HG02852 (cell line): Measurements from ENCODE around the gene BIRC6.
A peak's percentile ranks its signal among the peaks of the same experiment; 100 is the strongest.
"Not testable (repeated sequence)": the region's sequence is repeated elsewhere in the genome, so short reads cannot be mapped to it uniquely, and the experiment has no call there.

ENCODE experiments used
- ATAC-seq: cut with Tn5 transposase; IDR thresholded peaks from one replicate; pipeline ENCODE4 v1.9.1; 2021; ENCODE audit warnings: mild to moderate bottlenecking, moderate library complexity; ENCODE audit not compliant: unreplicated experiment

Gene BIRC6

GRCh38 chr2:32356681-32357317 lies at the start of gene BIRC6:
Gene BIRC6 (plus strand): TSS chr2:32357023. CDS start chr2:32357162, 139 bp downstream.
- ATAC-seq: peak; percentile 85

DNA sequence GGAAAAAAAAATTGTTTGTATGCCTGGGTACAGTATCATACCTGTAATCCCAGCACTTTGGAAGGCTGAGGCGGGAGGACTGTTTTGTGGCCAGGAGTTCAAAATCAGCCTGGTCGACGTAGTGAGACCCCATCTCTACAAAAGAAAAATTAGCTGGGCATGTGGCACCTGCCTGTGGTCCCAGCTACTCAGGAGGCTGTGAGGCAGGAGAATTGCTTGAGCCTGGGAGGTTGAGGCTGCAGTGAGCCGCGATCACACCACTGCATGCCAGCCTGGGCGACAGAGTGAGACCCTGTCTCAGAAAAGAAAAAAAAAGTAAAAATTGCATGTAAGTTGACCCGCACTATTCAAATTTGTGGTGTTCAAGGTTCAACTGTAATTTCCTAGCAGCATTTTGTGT lies 46.2 kb upstream of the BIRC6 start:
- no peak for ATAC-seq

GRCh38 chr2:32314886-32315285 lies 41.9 kb upstream of the BIRC6 start:
- no peak for ATAC-seq

DNA sequence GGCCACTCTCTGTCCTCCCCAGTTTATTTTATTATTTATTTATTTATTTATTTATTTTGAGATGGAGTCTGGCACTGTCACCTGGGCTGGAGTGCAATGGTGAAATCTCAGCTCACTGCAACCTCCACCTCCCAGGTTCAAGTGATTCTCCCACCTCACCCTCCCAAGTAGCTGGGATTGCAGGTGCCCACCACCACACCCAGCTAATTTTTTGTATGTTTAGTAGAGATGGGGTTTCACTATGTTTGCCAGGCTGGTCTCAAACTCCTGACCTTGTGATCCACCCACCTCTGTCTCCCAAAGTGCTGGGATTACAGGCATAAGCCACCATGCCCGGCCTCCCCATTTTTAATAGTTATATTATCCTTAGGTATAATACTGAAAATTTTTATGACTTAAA lies 28.1 kb upstream of the BIRC6 start:
- ATAC-seq: not testable (repeated sequence)

DNA sequence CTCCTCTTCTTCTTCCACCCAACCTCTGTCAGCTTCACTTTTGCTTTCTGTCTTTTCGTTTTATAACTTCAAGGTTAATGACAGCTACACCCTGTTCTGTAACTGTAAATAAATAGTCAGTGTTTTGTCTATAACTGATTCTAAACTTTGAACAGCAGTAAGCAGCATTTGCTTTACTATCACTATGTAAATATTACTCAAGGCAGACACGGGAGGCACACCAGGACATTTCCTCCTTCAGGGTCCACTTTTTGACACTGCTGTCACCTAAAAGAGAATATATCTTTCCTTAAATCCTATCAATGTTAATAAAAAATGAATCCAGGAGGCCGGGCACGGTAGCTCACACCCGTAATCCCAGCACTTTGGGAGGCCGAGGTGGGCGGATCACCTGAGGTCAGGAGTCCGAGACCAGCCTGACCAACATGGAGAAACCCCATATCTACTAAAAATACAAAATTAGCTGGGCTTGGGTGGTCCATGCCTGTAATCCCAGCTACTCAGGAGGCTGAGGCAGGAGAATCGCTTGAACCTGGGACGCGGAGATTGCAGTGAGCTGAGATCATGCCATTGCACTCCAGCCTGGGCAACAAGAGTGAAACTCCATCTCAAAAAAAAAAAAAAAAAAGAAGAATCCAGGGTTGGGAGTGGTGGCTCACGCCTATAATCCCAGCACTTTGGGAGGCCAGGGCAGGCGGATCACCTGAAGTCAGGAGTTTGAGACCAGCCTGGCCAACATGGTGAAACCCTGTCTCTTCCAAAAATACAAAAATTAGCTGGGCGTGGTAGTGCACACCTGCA lies 27.4 kb upstream of the BIRC6 start:
- ATAC-seq: not testable (repeated sequence)

DNA sequence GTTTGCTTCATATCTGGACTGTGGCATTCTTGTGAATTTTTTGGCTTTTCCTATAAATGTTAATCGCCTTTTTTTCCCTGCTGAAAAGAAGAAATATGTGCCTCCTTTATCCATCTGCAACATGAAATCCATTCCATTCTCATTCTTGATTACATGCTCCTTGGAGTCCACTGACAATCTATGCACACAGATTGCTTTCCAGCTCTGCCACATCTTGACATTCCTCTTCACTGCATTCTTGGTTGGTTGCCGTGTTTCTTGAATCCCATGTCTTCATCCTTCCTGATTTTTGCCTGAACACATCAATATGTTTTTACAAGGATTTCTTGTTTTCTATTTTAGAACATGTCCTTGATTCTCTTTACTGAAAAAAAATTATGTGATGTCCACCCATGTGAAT lies 26.7 kb upstream of the BIRC6 start:
- ATAC-seq: no peak

- ATAC-seq: no peak
Observed at GRCh38 chr2:32342801-32343200, 14.0 kb upstream of the BIRC6 start.

GRCh38 chr2:32350797-32351196 lies 6.0 kb upstream of the BIRC6 start:
- ATAC-seq: not testable (repeated sequence)

DNA sequence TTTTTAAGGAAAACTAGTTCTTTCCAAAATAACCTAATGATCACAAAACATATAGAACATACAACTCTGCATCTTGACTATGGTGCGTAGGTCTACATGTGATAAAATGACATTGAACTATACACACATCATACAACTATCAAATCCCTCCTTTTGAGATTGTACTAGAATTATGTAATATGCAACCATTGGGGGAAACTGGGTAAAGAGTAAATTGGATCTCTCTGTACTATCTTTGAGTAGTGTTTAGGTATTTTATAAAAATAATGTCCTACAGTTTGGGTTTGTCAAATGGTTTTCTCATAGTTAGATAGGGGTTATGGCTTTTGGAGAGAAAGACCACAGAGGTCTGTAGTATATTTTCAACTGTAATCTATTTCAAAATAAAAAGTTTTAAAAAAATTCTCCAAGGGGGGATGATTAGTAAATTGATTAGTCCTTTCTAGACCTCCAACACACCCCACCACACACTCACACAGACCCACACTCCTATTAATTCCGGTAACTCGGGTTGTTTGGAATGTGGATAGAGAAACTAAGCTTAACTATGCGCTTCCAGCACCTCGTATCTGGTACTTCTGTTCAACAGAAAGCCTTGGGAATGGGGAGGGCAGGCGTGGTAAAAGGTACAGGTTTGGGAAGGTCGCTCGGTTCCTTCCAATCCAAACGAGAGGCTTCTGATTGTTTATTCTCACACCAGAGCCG lies 695 bp upstream of the BIRC6 start:
- ATAC-seq: no peak

DNA sequence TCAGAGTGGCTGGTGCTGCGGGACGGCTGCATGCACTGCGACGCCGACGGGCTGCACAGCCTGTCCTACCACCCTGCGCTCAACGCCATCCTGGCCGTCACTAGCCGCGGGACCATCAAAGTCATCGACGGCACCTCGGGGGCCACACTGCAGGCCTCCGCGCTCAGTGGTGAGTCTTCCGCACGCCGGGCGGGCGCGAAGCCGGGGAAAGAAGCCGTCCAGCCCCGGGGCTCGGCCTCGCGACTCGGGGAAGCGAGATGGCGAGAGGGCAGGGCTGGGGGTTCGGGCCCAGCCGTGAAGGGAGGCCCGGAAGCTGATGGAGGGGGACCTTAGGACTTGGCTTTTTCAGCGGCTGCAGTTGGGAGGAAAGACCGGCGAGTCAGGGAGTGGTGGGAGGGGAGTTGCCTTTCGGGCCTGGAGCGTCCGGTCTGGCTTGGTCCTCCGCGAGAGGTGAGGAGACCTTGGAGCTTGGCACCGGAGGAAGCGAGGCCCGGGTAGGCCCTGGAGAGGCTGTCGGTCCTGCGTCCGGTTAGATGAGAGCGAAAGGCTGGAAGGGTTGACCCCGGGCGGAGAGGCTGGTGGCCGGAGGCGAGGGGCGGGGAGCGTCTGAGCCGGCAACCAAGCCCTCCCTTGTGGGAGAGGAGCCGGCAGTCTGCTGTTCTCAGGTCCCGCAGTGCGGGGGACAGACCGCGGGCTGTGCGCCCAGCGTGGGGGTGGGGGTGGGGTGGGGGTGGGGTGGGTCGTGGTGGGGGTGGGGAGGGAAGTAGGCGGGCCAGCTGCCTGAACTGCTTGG lies 691 bp downstream of the BIRC6 start:
- ATAC-seq: peak; percentile 12

DNA sequence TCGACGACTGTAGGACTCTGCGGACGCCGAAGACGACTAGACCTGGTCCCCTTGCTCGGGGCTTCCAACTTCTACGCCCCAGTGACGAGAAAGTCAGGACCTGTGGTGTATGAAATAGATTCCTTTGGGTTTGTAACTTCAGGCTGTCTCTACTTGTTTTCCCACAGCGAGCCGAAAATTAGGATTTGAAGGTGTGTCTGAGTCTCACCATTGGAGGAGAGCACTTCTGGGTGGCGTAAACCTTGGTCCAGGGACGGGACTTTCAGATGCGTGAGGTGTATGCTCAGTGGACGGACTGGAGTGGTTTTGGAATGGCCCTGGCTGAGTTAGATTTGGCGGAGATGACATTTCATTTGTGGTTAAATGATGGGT lies 1.3 kb downstream of the BIRC6 start:
- ATAC-seq: no peak

- peak; percentile 14 for ATAC-seq
Observed at GRCh38 chr2:32360416-32360815, 3.6 kb downstream of the BIRC6 start.

DNA sequence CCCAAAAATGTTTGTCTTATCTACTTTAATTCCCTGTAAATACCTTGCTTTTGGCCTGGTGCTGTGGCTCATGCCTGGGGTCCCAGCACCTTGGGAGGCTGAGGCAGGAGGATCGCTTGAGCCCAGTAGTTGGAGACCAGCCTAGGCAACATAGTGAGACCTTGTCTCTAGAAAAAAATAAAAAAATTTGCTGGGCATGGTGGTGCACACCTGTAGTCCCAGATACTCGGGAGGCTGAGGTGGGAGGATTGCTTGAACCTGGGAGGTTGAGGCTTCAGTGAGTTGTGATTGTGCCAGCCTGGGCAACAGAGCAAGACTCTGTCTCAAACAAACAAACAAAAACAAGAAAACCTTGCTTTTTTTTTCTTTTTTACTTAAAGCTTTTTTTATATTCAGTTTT lies 6.2 kb downstream of the BIRC6 start:
- ATAC-seq: not testable (repeated sequence)

DNA sequence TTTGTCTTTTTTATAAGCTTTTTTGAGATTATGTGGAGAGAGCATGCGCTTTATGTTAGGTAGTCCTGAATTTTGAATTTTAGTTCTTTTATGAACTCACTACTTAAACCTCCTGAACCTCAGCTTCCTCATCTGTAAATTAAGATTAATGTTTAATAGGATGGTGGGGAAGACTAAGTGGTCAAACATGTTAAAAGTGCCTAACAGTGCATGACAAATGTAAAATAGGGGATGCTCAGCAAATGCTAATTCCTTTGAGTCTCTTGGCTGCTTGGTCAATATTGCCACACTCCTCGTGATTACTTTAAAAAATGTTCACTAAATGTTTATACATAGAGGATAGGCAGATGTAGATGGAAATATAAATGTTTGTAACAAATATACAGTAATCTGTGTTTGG lies 6.8 kb downstream of the BIRC6 start:
- ATAC-seq: no peak

GRCh38 chr2:32364290-32364689 lies 7.5 kb downstream of the BIRC6 start:
- ATAC-seq: not testable (repeated sequence)

DNA sequence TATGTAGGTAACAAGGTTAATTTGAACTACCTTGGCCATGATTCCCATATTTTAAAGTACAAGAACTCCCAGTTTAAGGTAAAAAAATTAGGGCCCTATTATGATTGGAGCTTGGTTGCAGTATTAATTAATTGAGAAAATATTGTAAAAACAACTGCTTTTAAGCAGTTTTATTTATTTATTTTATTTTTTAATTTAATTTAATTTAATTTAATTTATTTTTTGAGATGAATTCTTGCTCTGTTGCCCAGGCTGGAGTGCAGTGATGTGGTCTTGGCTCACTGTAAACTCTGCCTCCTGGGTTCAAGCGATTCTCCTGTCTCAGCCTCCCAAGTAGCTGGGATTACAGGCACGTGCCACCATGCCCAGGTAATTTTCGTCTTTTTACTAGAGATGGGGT lies 8.9 kb downstream of the BIRC6 start:
- not testable (repeated sequence) for ATAC-seq

DNA sequence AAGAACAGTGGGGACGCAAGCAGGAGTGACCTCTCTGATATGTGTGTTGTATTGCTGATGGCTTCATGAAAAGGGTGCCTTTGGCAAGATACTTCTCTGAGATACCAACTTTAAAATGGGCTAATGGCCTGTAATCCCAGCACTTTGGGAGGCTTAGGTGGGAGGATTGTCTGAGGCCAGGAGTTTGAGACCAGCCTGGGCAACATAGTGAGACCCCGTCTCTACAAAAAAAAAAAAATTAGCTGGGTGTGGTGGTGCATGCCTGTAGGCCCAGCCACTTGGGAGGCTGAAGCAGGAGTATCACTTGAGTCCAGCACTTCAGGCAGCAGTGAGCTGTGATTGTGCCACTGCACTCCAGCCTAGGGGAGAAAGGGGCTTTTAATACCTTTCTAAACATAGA lies 9.8 kb downstream of the BIRC6 start:
- no peak for ATAC-seq

GRCh38 chr2:32369222-32369621 lies 12.4 kb downstream of the BIRC6 start:
- ATAC-seq: no peak

GRCh38 chr2:32370942-32371341 lies 14.1 kb downstream of the BIRC6 start:
- not testable (repeated sequence) for ATAC-seq

DNA sequence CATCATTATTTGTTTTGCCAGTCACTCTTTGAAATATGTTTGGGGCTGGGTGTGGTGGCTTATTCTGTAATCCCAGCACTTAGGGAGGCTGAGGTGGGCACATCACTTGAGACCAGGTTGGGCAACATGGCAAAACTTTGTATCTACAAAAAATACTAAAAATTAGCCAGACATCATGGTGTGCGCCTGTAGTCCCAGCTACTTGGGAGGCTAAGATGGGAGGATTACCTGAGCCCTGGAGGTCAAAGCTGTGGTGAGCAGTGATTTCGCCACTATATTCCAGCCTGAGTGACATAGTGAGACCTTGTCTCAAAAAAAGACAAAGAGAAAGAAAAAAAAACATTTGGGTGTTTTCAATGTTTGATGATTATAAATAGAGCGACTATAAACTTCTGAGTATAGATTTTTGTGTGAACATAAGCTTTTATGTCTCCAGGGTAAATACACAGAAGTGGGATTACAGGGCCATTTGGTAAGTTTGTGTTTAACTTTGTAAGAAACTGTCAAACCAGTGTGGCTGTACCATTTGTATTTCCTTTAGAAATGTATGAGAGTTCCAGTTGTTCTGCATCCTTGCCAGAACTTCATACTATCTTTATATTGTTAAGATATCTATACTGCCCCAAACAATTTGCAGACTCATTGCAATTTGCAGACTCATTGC lies 15.8 kb downstream of the BIRC6 start:
- ATAC-seq: no peak
